Thymus (tissue), 11 donors: Measurements from ENCODE around the gene PLXNB2. TPM values are rescaled to one million over a fixed set of nuclear protein-coding genes. Genes with fewer than 3 reads are reported as not detected.

Source experiments
- DNase-seq, 9 donors: peaks; one replicate each; pipeline ENCODE4 v3.0.0-alpha.2; 2013; ENCODE audit warnings: low spot score in 9 of 9, low read depth in 6 of 9, missing footprints in 1 of 9
- H3K27ac ChIP-seq, 2 donors: one replicate each; pipeline ENCODE4 v1.5.1; 2013; ENCODE audit warnings: control low read depth in 1 of 2, low read depth in 1 of 2, low read length in 1 of 2, mild to moderate bottlenecking in 1 of 2, moderate library complexity in 1 of 2
- H3K27me3 ChIP-seq, 2 donors: one replicate each; pipeline ENCODE4 v1.5.1; 2013; ENCODE audit warnings: low read length in 1 of 2; ENCODE audit not compliant: control insufficient read depth in 2 of 2, insufficient read depth in 1 of 2
- H3K36me3 ChIP-seq, 2 donors: one replicate each; pipeline ENCODE4 v1.5.1; 2013; ENCODE audit warnings: low read length in 1 of 2, mild to moderate bottlenecking in 1 of 2, moderate library complexity in 1 of 2; ENCODE audit not compliant: control insufficient read depth in 2 of 2, insufficient read depth in 2 of 2
- H3K4me1 ChIP-seq, 2 donors: one replicate each; pipeline ENCODE4 v1.5.1; 2013; ENCODE audit warnings: low read length in 2 of 2; ENCODE audit not compliant: control insufficient read depth in 2 of 2, insufficient read depth in 2 of 2
- H3K4me3 ChIP-seq, 2 donors: one replicate each; pipeline ENCODE4 v1.5.1; 2013; ENCODE audit warnings: low read length in 2 of 2, control low read depth in 1 of 2, mild to moderate bottlenecking in 1 of 2
- H3K9me3 ChIP-seq, 2 donors: one replicate each; pipeline ENCODE4 v1.5.1; 2013; ENCODE audit warnings: low read length in 1 of 2, mild to moderate bottlenecking in 1 of 2; ENCODE audit not compliant: control insufficient read depth in 2 of 2, insufficient read depth in 1 of 2
- WGBS: extraction: QIAGEN DNeasy Blood & Tissue Kit; methylation state at CpG from one replicate; pipeline ENCODE4 v1.1.7; 2013; 5-methylcytosine and 5-hydroxymethylcytosine counted together
- polyA plus RNA-seq: library from polyadenylated mRNA; stranded (reverse); fragments of 200-250 nt; gene quantifications from one replicate; pipeline ENCODE4 v1.2.3, GENCODE V29; 2013
- total RNA-seq: library from RNA; stranded (reverse); fragments of 120-200 nt; gene quantifications from one replicate; pipeline ENCODE4 v1.2.4, GENCODE V29; 2013
- donor health status: healthy.

PLXNB2 gene
- total and polyA plus RNA-seq, 2 donors, result 13.1 to 53.2 TPM

GRCh38 chr22:50233223-50233622 is 74.2 kb downstream of the PLXNB2 start:
- no peak overlapping the region for H3K27ac ChIP-seq
- no peak for DNase-seq
- no peaks in the 10 kb centered on the region for H3K27me3 ChIP-seq
- no peaks in the 10 kb centered on the region for H3K4me1 ChIP-seq
- WGBS, result 98% methylated on average over 18 of the region's 18 CpGs
- no peak overlapping the region for H3K4me3 ChIP-seq
- peaks cover 30 to 68% of the 10 kb centered on the region in 2 donors for H3K36me3 ChIP-seq
- peaks cover 0 to 5% of the 10 kb centered on the region in 2 donors for H3K9me3 ChIP-seq

DNA sequence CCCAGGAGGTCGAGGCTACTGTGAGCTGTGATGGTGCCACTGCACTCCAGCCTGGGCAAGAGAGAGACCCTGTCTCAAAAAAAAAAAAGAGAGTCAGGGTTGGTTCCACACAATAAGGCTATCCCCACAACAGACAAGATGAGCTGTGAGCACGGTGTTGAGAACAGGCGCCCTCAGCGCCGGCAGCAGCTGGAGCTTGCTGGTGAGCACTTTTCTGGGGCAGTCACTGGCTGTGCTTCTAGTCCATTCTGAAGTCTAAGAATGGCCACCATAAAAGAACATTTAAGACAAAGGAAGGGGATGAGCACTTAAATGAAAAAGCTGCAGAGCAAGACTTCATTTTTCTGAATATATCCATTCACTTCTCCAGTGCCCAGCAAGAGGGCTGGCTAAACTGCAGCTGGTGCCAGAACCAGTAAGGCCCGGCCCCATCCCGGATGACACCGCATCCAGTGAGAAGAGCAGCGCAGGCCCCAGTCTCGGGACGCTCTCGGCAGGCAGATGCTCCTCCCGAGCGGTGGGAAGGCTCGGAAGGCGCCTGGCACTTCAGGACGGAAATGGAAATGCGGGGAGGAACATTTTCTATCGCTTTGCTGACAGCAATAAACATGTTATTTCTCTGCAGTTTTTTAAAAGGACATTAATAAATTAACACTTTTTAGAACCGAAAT is 74.8 kb downstream of the PLXNB2 start:
- 98% methylated on average over 20 of the region's 20 CpGs for WGBS
- no peak for DNase-seq

GRCh38 chr22:50229370-50229769 is 78.1 kb downstream of the PLXNB2 start:
- H3K4me1 ChIP-seq, result no peaks in the 10 kb centered on the region
- WGBS, result 99% methylated on average over 16 of the region's 16 CpGs
- H3K4me3 ChIP-seq, result no peak overlapping the region
- H3K9me3 ChIP-seq, result no peaks in the 10 kb centered on the region
- peaks cover 42 to 80% of the 10 kb centered on the region in 2 donors for H3K36me3 ChIP-seq
- DNase-seq, result no peak
- H3K27ac ChIP-seq, result no peak overlapping the region
- H3K27me3 ChIP-seq, result no peaks in the 10 kb centered on the region

More for the DNA sequence above, 74.8 kb downstream of the PLXNB2 start:
- H3K36me3 ChIP-seq, result peaks cover 32 to 70% of the 10 kb centered on the region in 2 donors
- no peaks in the 10 kb centered on the region for H3K4me1 ChIP-seq
- H3K27me3 ChIP-seq, result no peaks in the 10 kb centered on the region
- no peak overlapping the region for H3K27ac ChIP-seq
- H3K9me3 ChIP-seq, result peaks cover 0 to 5% of the 10 kb centered on the region in 2 donors
- no peak overlapping the region for H3K4me3 ChIP-seq

- H3K9me3 ChIP-seq, result no peaks in the 10 kb centered on the region
- DNase-seq, result no peak
- peaks cover 47 to 80% of the 10 kb centered on the region in 2 donors for H3K36me3 ChIP-seq
- no peaks in the 10 kb centered on the region for H3K27me3 ChIP-seq
- no peak overlapping the region for H3K27ac ChIP-seq
- no peak overlapping the region for H3K4me3 ChIP-seq
- H3K4me1 ChIP-seq, result no peaks in the 10 kb centered on the region
- 97% methylated on average over 9 of the region's 9 CpGs for WGBS
Observed at GRCh38 chr22:50228366-50228765, 79.1 kb downstream of the PLXNB2 start.

GRCh38 chr22:50227579-50228215 is 79.7 kb downstream of the PLXNB2 start:
- no peak for DNase-seq
- WGBS, result 97% methylated on average over 25 of the region's 25 CpGs
- no peaks in the 10 kb centered on the region for H3K4me1 ChIP-seq

DNA sequence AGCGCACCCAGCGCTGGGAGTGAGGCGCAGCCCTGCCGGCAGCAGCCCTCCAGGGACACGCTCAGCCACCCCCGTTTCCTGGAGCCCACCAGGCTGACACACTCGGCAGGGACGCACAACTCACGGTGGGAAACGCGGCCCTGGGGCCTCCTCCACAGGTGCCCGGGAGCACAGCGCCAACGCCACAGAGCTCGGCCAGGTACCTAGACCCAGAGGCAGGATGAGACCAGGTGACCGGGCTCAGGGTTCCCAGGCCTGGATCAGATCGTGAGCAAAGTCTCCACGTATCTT is 80.6 kb downstream of the PLXNB2 start:
- H3K27ac ChIP-seq, result no peak overlapping the region
- no peaks in the 10 kb centered on the region for H3K4me1 ChIP-seq
- H3K9me3 ChIP-seq, result no peaks in the 10 kb centered on the region
- peaks cover 53 to 77% of the 10 kb centered on the region in 2 donors for H3K36me3 ChIP-seq
- no peak overlapping the region for H3K4me3 ChIP-seq
- WGBS, result 94% methylated on average over 18 of the region's 18 CpGs
- no peaks in the 10 kb centered on the region for H3K27me3 ChIP-seq
- no peak for DNase-seq

More at GRCh38 chr22:50227579-50228215, 79.7 kb downstream of the PLXNB2 start:
- Histone ChIP-seq H3K9me3 (no peaks in the 10 kb centered on the region), H3K36me3 (peaks cover 48 to 78% of the 10 kb centered on the region in 2 donors), H3K27ac (no peak overlapping the region), H3K4me3 (no peak overlapping the region), H3K27me3 (no peaks in the 10 kb centered on the region)

DNA sequence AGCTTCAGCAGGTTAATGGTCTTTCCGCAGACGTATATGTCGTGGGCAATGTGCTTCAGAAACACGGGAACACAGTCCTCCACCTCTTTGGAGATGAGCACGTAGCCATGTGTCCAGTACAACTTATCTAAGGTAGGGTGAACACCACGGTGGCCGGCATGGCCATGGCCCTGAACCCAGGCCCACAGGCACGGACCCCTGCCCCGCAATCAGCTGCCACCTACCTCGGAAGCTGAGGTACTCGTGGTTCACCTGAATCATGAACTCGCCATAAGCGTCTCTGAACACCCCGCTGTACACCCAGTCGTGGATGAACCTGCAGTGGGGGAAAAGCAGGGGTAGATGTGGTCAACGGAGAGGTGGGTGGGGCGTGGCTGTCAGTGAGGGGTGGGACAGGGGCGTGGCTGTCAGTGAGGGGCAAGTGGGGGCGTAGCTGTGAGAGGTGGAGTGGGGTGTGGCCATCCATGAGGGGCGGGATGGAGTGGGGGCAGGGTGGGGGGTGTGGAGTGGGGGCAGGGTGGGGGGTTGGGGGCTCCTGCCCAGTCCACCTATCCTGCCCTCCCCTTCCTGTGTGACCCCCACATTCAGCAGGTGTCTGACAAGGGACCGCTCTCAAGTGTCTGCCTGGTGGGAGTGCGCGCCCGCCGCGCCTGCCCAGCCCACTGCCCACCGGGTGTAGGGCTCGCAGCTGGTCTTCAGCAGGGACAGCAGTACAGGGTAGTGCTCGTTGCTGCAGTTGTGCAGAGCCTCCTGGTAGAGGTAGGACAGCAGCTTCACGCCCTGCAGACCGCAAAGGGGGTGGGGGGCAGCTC is 81.2 kb downstream of the PLXNB2 start:
- Histone ChIP-seq H3K4me3 (no peak overlapping the region), H3K27me3 (no peaks in the 10 kb centered on the region), H3K4me1 (no peaks in the 10 kb centered on the region), H3K27ac (no peak overlapping the region), H3K9me3 (no peaks in the 10 kb centered on the region), H3K36me3 (peaks cover 59 to 82% of the 10 kb centered on the region in 2 donors)
- no peak for DNase-seq
- 97% methylated on average over 31 of the region's 31 CpGs for WGBS

DNA sequence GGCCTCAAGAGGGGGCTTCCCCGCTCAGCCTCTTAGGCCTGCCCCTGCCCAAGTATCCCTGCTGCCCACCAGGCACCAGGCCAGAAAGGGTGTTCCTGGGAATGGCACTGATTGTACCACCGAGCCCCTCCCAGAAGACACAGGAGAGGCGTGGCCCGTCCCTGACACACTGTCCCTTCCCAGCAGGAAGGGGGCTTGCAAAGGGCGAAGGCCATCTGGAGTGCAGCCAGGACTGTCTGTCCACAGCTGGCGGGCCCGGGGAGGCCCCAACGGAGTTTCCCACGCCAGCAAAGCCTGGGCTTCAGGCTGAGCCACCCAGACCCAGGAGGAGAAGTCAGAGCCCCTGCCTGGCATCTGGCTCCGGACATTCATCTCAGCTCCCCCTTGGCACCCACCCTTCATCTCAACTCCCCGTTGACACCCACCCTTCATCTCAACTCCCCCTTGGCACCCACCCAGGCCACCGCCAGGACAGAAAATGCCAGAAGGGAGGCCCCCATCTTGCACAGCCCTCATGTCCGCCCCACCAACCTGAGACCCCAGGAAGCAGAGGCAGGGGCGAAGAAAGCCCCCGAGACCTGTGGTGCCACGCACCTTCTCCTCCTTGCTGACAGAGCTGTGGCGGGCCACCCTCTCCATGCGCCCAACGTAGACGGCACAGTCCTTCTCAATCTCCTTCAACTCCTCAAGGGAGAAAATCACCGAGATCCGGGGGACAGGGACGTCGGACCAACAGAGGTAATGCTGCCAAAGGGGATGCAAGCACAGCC is 82.1 kb downstream of the PLXNB2 start:
- Histone ChIP-seq H3K36me3 (peaks cover 68 to 88% of the 10 kb centered on the region in 2 donors), H3K4me3 (no peak overlapping the region), H3K4me1 (no peaks in the 10 kb centered on the region), H3K27ac (no peak overlapping the region), H3K27me3 (no peaks in the 10 kb centered on the region), H3K9me3 (no peaks in the 10 kb centered on the region)
- 97% methylated on average over 24 of the region's 24 CpGs for WGBS
- no peak for DNase-seq
